GM12878 (cell line): ENCODE measurements around the gene SLC32A1. TPM values are rescaled to one million over a fixed set of nuclear protein-coding genes. Genes with fewer than 3 reads are reported as not detected.

Experiments
- ATAC-seq: fragments of 200-7000 bp; cut with Tn5 transposase; 3 replicates; pipeline ENCODE4 v1.9.1; 2020; ENCODE audit warnings: mild to moderate bottlenecking, moderate library complexity
- BruUV-seq: library from RNA; stranded (reverse); fragments of 400-500 nt; replicated peaks from 2 replicates; lab custom pipeline; 2021; lab: Mats Ljungman, UMichigan
- CTCF ChIA-PET: fragments of 300-600 bp; sonication (Branson Sonifier 250); formaldehyde crosslinking; extraction: SDS; loops from one replicate; lab custom pipeline; 2021; ENCODE audit warnings: inconsistent platforms; lab: Yijun Ruan, JAX
- POLR2A ChIA-PET: fragments of 350-600 bp; formaldehyde crosslinking; extraction: SDS; loops from one replicate; lab custom pipeline; 2021; ENCODE audit warnings: inconsistent platforms; lab: Charles Lee
- RAD21 ChIA-PET: fragments of 300-600 bp; sonication (Branson Sonifier 250); formaldehyde crosslinking; loops from one replicate; lab custom pipeline; 2023; ENCODE audit warnings: antibody characterized with exemption; ENCODE audit not compliant: unreplicated experiment; lab: Charles Lee
- SMC1A ChIA-PET: fragments of 300-600 bp; sonication (Branson Sonifier 250); formaldehyde crosslinking; loops from one replicate; lab custom pipeline; 2023; ENCODE audit not compliant: unreplicated experiment, uncharacterized antibody; lab: Charles Lee
- DNase-seq: peaks from one replicate; pipeline ENCODE4 v3.0.0-alpha.2; 2011; ENCODE audit warnings: low read depth, low spot score
- FAIRE-seq: peaks from 3 replicates; lab custom pipeline; 2011; peaks lifted over from hg19 to GRCh38; lab: Jason Lieb, UNC
- H2AFZ ChIP-seq: 2 replicates; pipeline ENCODE4 v1.6.0; 2011; ENCODE audit warnings: low read depth, low read length, control low read depth; ENCODE audit not compliant: control insufficient read depth
- H3K27ac ChIP-seq: 2 replicates; pipeline ENCODE4 v1.5.1; 2011; ENCODE audit warnings: control low read depth; ENCODE audit not compliant: control insufficient read depth, insufficient read depth
- H3K27me3 ChIP-seq, 2 experiments: replicated peaks in 1 of 2; 2 replicates each; pipeline versions ENCODE4 v1.6.0 to v1.6.1; 2011; ENCODE audit warnings: low read length in 1 of 2; ENCODE audit not compliant: control insufficient read depth in 2 of 2, insufficient read depth in 2 of 2
- H3K36me3 ChIP-seq, 2 experiments: 2 replicates each; pipeline ENCODE4 v1.5.1; 2011; ENCODE audit warnings: low read length in 1 of 2; ENCODE audit not compliant: control insufficient read depth in 2 of 2, insufficient read depth in 2 of 2
- H3K4me1 ChIP-seq: 2 replicates; pipeline ENCODE4 v1.6.1; 2011; ENCODE audit warnings: mild to moderate bottlenecking, low read length, moderate library complexity, mixed read lengths; ENCODE audit not compliant: control insufficient read depth, insufficient read depth
- H3K4me2 ChIP-seq: 2 replicates; pipeline ENCODE4 v1.6.0; 2011; ENCODE audit warnings: control low read depth; ENCODE audit not compliant: control insufficient read depth, insufficient read depth
- H3K4me3 ChIP-seq: fragments of 200-600 bp; sonication (generic); 2 replicates; pipeline ENCODE4 v1.5.1; 2016
- H3K79me2 ChIP-seq: 2 replicates; pipeline ENCODE4 v1.6.0; 2011; ENCODE audit warnings: low read length; ENCODE audit not compliant: control insufficient read depth, insufficient read depth
- H3K9ac ChIP-seq: 2 replicates; pipeline ENCODE4 v1.8.0; 2011; ENCODE audit warnings: low read length, control low read depth, mixed read lengths; ENCODE audit not compliant: control insufficient read depth, insufficient read depth
- H3K9me3 ChIP-seq: replicated peaks from 3 replicates; pipeline ENCODE4 v1.5.1; 2011; ENCODE audit warnings: mild to moderate bottlenecking, low read length; ENCODE audit not compliant: control insufficient read depth, insufficient read depth
- H4K20me1 ChIP-seq: 2 replicates; pipeline ENCODE4 v1.6.0; 2011; ENCODE audit not compliant: control insufficient read depth, insufficient read depth
- MLLT1 ChIP-seq: fragments of 450-650 bp; IDR thresholded peaks from 2 replicates; pipeline ENCODE4 v1.6.1; 2016; ENCODE audit warnings: mild to moderate bottlenecking
- WRNIP1 ChIP-seq: IDR thresholded peaks from 2 replicates; pipeline ENCODE4 v1.6.1; 2011; ENCODE audit warnings: low read depth, low read length, improper control_type of control experiment, borderline replicate concordance
- ZNF24 ChIP-seq: fragments of 450-650 bp; IDR thresholded peaks from 2 replicates; pipeline ENCODE4 v1.6.1; 2017; ENCODE audit warnings: antibody characterized with exemption, mild to moderate bottlenecking
- WGBS: methylation state at CpG from one replicate; pipeline ENCODE4 v1.1.6; 2016; ENCODE audit warnings: low lambda C conversion rate; ENCODE audit not compliant: insufficient replicate concordance, insufficient coverage; ENCODE audit errors: missing lambda C conversion rate; 5-methylcytosine and 5-hydroxymethylcytosine counted together
- in situ Hi-C: fragments of 300-500 bp; cut with MboI; formaldehyde crosslinking; loops from 9 replicates; pipeline ENCODE4 v1.14.3; 2018; ENCODE audit warnings: mixed read lengths
- intact Hi-C: fragments of 100-400 bp; cut with micrococcal nuclease; formaldehyde crosslinking; loops from one replicate; pipeline ENCODE4 v1.14.2; 2022; ENCODE audit not compliant: unreplicated experiment
- polyA plus RNA-seq, 11 experiments: library from polyadenylated mRNA; depleted of rRNA in 4 of 11; unstranded in 6 of 11; stranded (reverse) in 5 of 11; fragments of >200 nt; fragmentation: Nextera tagmentation in 4 of 11; fragmentation: Illumina TruSeq in 1 of 11; extraction: Ambion mirVana in 4 of 11; extraction: Trizol in 1 of 11; gene quantifications; 1 replicate in 1 of 11; 2 replicates in 10 of 11; pipeline versions ENCODE4 v1.2.1 to v1.2.3, GENCODE V29; 2011 to 2016; ENCODE audit warnings: inconsistent platforms in 2 of 11, missing spikeins in 2 of 11, low read depth in 1 of 11
- total RNA-seq, 4 experiments: library from RNA; depleted of rRNA in 3 of 4; stranded (reverse); fragments of >200 nt in 3 of 4; fragmentation: Illumina TruSeq in 1 of 4; extraction: Trizol in 1 of 4; gene quantifications; 2 replicates each; pipeline versions ENCODE4 v1.2.1 to v1.2.3, GENCODE V29; 2013 to 2021

SLC32A1 gene
- total and polyA plus RNA-seq, 10 of the 15 experiments (the other 5 are each of a cell fraction or from before 2014, with no cell fraction given): not detected

- in situ Hi-C loops: no loop called here
- ATAC-seq (no peak), FAIRE-seq (no peak)
- Histone ChIP-seq H3K9ac (no peak overlapping the region), H3K27ac (no peak overlapping the region), H4K20me1 (no peaks in the 10 kb centered on the region), H3K79me2 (no peaks in the 10 kb centered on the region)
- SMC1A ChIA-PET: interaction anchor here (0.8 to 1.6 kb wide), 2 partner anchors 12 to 165 kb away, joined by 3 to 5 read pairs; no protein-coding TSS in a partner anchor
- TF ChIP-seq WRNIP1: no peak
- no peak for TF ChIP-seq ZNF24
- TF ChIP-seq MLLT1: no peak
- TF ChIP-seq, all 136 proteins: peak for 0
- ChIA-PET RAD21 (no interaction called here), POLR2A (no interaction called here), CTCF (interaction anchor here (0.7 to 11.3 kb wide), 2 partner anchors 12 to 129 kb away, joined by 3 to 74 read pairs; no protein-coding TSS in a partner anchor)
- Histone ChIP-seq H3K9me3 (no peaks in the 10 kb centered on the region), H3K4me2 (no peak overlapping the region), H3K4me3 (no peak overlapping the region), H2AFZ (no peak overlapping the region), H3K4me1 (no peaks in the 10 kb centered on the region), H3K27me3 (no peaks in the 10 kb centered on the region), H3K36me3 (peaks cover 4 to 12% of the 10 kb centered on the region in 2 experiments)
- WGBS: 82% methylated on average over 1 of the region's 1 CpG
- BruUV-seq: no TSS peak
- intact Hi-C loops: no loop called here
- DNase-seq: no peak
Observed at GRCh38 chr20:38763616-38764015, 39.3 kb downstream of the SLC32A1 start.
